BJ (cell line): ENCODE data around the gene OSBPL1A. TPM values are rescaled to one million over a fixed set of nuclear protein-coding genes. Genes with fewer than 3 reads are reported as not detected.

ENCODE experiments used
- CTCF ChIA-PET: fragments of 350-600 bp; formaldehyde crosslinking; extraction: SDS; loops from one replicate; lab custom pipeline; 2021; ENCODE audit warnings: antibody characterized with exemption, inconsistent platforms; lab: Yijun Ruan, JAX
- POLR2A ChIA-PET: fragments of 300-600 bp; sonication (Branson Sonifier 250); formaldehyde crosslinking; extraction: SDS; loops from one replicate; lab custom pipeline; 2021; ENCODE audit warnings: antibody characterized with exemption; lab: Charles Lee
- DNase-seq: peaks from one replicate; pipeline ENCODE4 v3.0.0-alpha.2; 2011; ENCODE audit warnings: low read depth
- H3K27me3 ChIP-seq: 2 replicates; pipeline ENCODE4 v1.6.0; 2011; ENCODE audit warnings: low read length; ENCODE audit not compliant: control insufficient read depth, insufficient read depth
- H3K36me3 ChIP-seq: 2 replicates; pipeline ENCODE4 v1.5.1; 2011; ENCODE audit warnings: low read length; ENCODE audit not compliant: control insufficient read depth, insufficient read depth
- H3K4me3 ChIP-seq: 2 replicates; pipeline ENCODE4 v1.5.1; 2011; ENCODE audit warnings: low read depth, mild to moderate bottlenecking, control low read depth, low read length
- polyA plus RNA-seq: library from polyadenylated mRNA; depleted of rRNA; stranded (reverse); fragments of >200 nt; gene quantifications from 2 replicates; pipeline ENCODE4 v1.2.3, GENCODE V29; 2011
- TF ChIP-seq, protein P1 (sequence below): IDR thresholded peaks from 2 replicates; pipeline ENCODE4 v1.5.1; 2011; ENCODE audit warnings: low read depth, mild to moderate bottlenecking, control low read depth, inconsistent platforms, low read length, moderate library complexity; ENCODE audit not compliant: insufficient read depth

Gene OSBPL1A
- polyA plus RNA-seq, 1 experiment, result 20.1 TPM

DNA sequence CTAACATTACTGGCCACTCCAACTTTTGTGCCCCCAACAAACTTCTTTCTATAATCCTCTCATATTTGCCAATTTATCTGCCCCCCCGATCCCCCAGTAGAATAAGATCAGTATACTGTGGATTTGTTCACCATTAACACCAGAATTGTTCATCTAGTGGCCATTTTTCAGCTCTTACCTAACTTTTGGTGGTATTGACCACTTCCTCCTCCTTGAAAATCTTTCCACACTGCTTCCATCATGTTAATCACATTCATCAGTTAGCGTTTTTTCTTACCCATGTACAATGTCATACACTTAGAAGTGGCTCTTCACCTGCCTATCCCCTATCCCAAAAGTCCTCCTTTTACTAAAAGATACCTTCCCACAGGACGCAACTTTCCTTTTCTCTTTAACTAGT is 35.0 kb upstream of the OSBPL1A start:
- Histone ChIP-seq H3K36me3 (peaks cover 4% of the 10 kb centered on the region), H3K4me3 (no peak overlapping the region), H3K27me3 (no peaks in the 10 kb centered on the region)
- ChIA-PET CTCF (no interaction called here), POLR2A (no interaction called here)
- DNase-seq, result no peak
- TF ChIP-seq, protein P1, sequence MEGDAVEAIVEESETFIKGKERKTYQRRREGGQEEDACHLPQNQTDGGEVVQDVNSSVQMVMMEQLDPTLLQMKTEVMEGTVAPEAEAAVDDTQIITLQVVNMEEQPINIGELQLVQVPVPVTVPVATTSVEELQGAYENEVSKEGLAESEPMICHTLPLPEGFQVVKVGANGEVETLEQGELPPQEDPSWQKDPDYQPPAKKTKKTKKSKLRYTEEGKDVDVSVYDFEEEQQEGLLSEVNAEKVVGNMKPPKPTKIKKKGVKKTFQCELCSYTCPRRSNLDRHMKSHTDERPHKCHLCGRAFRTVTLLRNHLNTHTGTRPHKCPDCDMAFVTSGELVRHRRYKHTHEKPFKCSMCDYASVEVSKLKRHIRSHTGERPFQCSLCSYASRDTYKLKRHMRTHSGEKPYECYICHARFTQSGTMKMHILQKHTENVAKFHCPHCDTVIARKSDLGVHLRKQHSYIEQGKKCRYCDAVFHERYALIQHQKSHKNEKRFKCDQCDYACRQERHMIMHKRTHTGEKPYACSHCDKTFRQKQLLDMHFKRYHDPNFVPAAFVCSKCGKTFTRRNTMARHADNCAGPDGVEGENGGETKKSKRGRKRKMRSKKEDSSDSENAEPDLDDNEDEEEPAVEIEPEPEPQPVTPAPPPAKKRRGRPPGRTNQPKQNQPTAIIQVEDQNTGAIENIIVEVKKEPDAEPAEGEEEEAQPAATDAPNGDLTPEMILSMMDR, result no peak

DNA sequence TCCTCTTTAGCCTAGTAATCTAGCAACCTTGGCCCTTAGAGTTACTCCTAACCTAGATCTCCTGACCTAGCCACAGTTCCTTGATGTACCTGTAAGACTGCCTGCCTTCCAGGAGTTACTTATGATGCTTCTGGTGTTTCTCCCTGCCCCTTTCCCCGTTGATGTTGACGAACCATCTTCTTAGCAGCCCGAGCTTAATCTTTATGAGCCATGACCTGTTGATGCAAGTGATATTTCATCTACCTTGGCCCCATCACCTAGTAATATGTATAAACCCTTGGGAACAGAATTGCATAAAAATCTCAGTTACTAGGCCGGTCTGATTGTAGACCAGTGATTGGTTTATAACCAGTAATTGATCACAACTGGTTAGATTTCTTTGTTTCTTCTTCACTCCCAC is 31.6 kb upstream of the OSBPL1A start:
- DNase-seq, result no peak
- no peak overlapping the region for H3K4me3 ChIP-seq
- H3K36me3 ChIP-seq, result peaks cover 4% of the 10 kb centered on the region; the same call in 1 of the 2 replicates
- TF ChIP-seq, protein P1, result no peak
- POLR2A ChIA-PET, result no interaction called here
- no peaks in the 10 kb centered on the region; the same call in 1 of the 2 replicates for H3K27me3 ChIP-seq
- CTCF ChIA-PET, result interaction anchor here (1.1 kb wide), 1 partner anchor 25 kb away, joined by 3 read pairs; no protein-coding TSS in a partner anchor

DNA sequence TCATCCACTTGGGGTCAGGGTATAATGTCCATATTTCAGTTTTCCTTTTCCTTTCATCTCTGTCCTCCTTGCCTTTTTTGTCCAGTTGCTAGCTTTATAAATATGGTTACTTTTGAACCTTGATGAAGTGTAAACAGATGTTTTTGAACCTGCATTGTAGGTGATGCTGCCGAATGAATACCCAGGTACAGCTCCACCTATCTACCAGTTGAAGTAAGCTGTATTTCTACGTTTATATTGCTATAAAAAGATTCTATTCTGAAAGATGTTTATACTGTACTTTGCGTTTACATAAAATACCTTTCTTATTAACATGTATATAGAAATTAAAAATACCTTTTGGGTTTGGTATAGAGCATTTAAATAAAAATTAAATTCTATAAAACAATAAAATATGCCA is 31.1 kb upstream of the OSBPL1A start:
- no peaks in the 10 kb centered on the region; the same call in none of the 2 replicates for H3K27me3 ChIP-seq
- no peak overlapping the region for H3K4me3 ChIP-seq
- TF ChIP-seq, protein P1, result no peak
- no peak for DNase-seq
- POLR2A ChIA-PET, result no interaction called here
- CTCF ChIA-PET, result interaction anchor here (1.1 kb wide), 1 partner anchor 25 kb away, joined by 3 read pairs; no protein-coding TSS in a partner anchor
- peaks cover 4% of the 10 kb centered on the region; the same call in 1 of the 2 replicates for H3K36me3 ChIP-seq

DNA sequence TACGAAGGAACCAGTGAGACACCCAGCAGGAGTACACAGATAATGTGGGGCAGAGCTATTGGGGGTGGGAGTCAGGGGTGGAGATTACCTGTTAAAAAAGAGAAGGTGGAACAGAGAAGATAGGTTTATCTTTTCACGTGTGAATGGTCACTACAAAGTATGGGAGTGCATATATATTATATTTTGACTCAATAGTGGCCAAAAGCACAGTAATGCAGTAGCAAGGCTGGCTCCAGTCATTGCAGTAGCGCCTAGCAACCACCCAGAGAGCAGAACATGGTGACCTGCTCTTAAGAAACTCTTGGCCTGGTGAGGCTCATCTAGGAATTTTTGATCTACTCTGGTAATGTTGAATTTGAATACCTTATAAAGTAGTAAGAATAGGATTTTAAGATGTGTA is 29.9 kb upstream of the OSBPL1A start:
- no peaks in the 10 kb centered on the region; the same call in none of the 2 replicates for H3K27me3 ChIP-seq
- TF ChIP-seq, protein P1, result no peak
- ChIA-PET CTCF (no interaction called here), POLR2A (interaction anchor here (0.6 kb wide), 1 partner anchor 498 kb away, joined by 5 read pairs; no protein-coding TSS in a partner anchor)
- H3K36me3 ChIP-seq, result peaks cover 4% of the 10 kb centered on the region; the same call in 1 of the 2 replicates
- H3K4me3 ChIP-seq, result peak overlapping the region; percentile 82
- DNase-seq, result no peak

DNA sequence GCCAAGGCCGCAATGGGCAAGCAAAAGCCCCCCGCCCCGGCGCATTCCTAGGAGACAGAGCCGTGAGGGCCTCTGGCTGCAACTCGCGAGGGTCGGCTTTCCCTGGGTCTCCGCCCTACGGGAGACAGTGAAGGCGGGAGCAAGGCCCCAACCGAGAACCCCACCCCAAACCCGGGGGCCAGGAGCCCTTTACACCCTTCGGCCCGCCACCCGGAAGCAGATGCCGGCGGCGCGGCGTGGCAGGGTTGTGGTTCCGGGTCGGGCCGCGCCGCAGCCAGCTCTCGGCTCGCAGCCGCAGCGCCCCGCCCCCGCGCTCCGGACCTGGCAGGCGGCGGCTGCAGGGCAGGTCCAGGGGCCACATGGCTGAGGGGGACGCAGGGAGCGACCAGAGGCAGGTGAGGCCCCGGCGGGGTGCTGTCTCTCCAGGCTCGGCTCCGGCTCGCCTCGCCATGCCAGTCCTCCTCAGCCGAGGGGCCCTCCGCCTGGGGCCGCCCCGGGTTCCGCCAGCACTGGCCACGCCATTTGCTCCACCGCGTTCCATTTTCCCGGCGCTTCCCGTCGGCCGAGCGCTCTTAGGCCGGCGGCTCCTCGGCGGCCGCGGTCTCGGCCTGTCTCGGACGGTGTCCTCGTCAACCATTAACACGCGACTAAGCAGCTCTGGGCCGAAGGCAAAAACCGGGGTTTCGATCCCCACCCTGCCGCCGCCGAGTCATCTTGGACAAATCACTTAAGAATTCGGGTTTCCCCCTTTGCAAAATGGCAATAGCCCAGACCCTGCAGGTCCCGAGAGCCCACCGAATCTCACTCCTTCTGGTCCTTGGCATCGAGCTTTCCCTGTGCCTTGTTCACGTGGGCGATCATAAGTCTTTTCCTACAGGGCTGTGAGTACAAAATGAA is 29.0 kb upstream of the OSBPL1A start, which contains the start of gene IMPACT:
IMPACT (plus strand) TSS at position 273 of the 897 bp plus-strand sequence; CDS start at position 360, 87 bp downstream.
- no peak for DNase-seq
- ChIA-PET POLR2A (interaction anchor here (0.6 kb wide), 1 partner anchor 497 kb away, joined by 5 read pairs; no protein-coding TSS in a partner anchor), CTCF (no interaction called here)
- H3K27me3 ChIP-seq, result no peaks in the 10 kb centered on the region; the same call in none of the 2 replicates
- TF ChIP-seq, protein P1, result no peak
- peak within 1 kb of the TSS; percentile 82 for H3K4me3 ChIP-seq
- peaks cover 4% of the 10 kb centered on the region; the same call in 1 of the 2 replicates for H3K36me3 ChIP-seq
